Fibroblast of peridontal ligament (primary cell): ENCODE data around the gene SANBR.
A peak's percentile ranks its signal among the peaks of the same experiment; 100 is the strongest.
"Not testable (repeated sequence)": the region's sequence is repeated elsewhere in the genome, so short reads cannot be mapped to it uniquely, and the experiment has no call there.

Source experiments
- DNase-seq: peaks from one replicate; pipeline ENCODE4 v3.0.0-alpha.2; 2010; ENCODE audit errors: extremely low read depth

Gene SANBR

GRCh38 chr2:61065714-61066709, at the start of gene SANBR:
TSS of gene SANBR (plus strand) at chr2:61065871. CDS start at chr2:61070351, 4,480 bp downstream.
- DNase-seq: peak; percentile 53

GRCh38 chr2:61015976-61016375, 49.7 kb upstream of the SANBR start:
- DNase-seq: no peak

- peak; percentile 3 for DNase-seq
Observed at GRCh38 chr2:61016392-61017002, 49.2 kb upstream of the SANBR start.

GRCh38 chr2:61017003-61017555, 48.6 kb upstream of the SANBR start:
- peak; percentile 73 for DNase-seq

- DNase-seq: no peak
Observed at GRCh38 chr2:61017556-61018317, 47.9 kb upstream of the SANBR start, which contains the start of the genes PEX13 and PUS10. TSS of gene PEX13 (plus strand) at chr2:61017720. CDS start at chr2:61017760, 40 bp downstream. TSS of gene PUS10 (minus strand) at chr2:61018255. CDS start at chr2:61011890, 6,365 bp downstream.

- DNase-seq: peak; percentile 45
Observed at GRCh38 chr2:61018318-61018755, 47.3 kb upstream of the SANBR start.

- no peak for DNase-seq
Observed at GRCh38 chr2:61018798-61019197, 46.9 kb upstream of the SANBR start.

- no peak for DNase-seq
Observed at GRCh38 chr2:61021228-61021660, 44.4 kb upstream of the SANBR start.

GRCh38 chr2:61023670-61024069, 42.0 kb upstream of the SANBR start:
- no peak for DNase-seq

GRCh38 chr2:61029533-61029932, 36.1 kb upstream of the SANBR start:
- no peak for DNase-seq

- DNase-seq: not testable (repeated sequence)
Observed at GRCh38 chr2:61034592-61034991, 31.1 kb upstream of the SANBR start.

GRCh38 chr2:61036643-61037042, 29.0 kb upstream of the SANBR start:
- not testable (repeated sequence) for DNase-seq

- DNase-seq: no peak
Observed at GRCh38 chr2:61042807-61043206, 22.9 kb upstream of the SANBR start.

- DNase-seq: no peak
Observed at GRCh38 chr2:61044636-61045035, 21.0 kb upstream of the SANBR start.

- DNase-seq: no peak
Observed at GRCh38 chr2:61045226-61045625, 20.4 kb upstream of the SANBR start.

GRCh38 chr2:61045999-61046398, 19.7 kb upstream of the SANBR start:
- peak; percentile 35 for DNase-seq

- peak; percentile 65 for DNase-seq
Observed at GRCh38 chr2:61055557-61055956, 10.1 kb upstream of the SANBR start.

GRCh38 chr2:61057562-61057961, 8.1 kb upstream of the SANBR start:
- no peak for DNase-seq

- no peak for DNase-seq
Observed at GRCh38 chr2:61059382-61059781, 6.3 kb upstream of the SANBR start.

GRCh38 chr2:61074100-61074499, 8.4 kb downstream of the SANBR start:
- no peak for DNase-seq

GRCh38 chr2:61085883-61086282, 20.2 kb downstream of the SANBR start:
- no peak for DNase-seq
